ENCODE data around the gene FADS2. TPM values are rescaled to one million over a fixed set of nuclear protein-coding genes. Genes with fewer than 3 reads are reported as not detected.

FADS2 gene
- total RNA-seq, 4 donors from 2014 or later = 1.5 to 6.4 (median 4.0) TPM

GRCh38 chr11:61864814-61865775 lies 37.0 kb downstream of the FADS2 start:
- intact Hi-C loops (cut with DNase I; ENCODE audit: low total_unique reads) (no loop called here), in situ Hi-C loops (cut with MboI; ENCODE audit: low sequenced_read_pairs in 4 of 4) (no loop called here)
- H3K27me3 ChIP-seq = no peaks in the 10 kb centered on the region
- no peak for TF ChIP-seq POLR2A (IDR thresholded peaks at IDR 0.05)
- H3K27ac ChIP-seq = no peak overlapping the region
- no peaks in the 10 kb centered on the region for H3K9me3 ChIP-seq
- H3K4me1 ChIP-seq = no peaks in the 10 kb centered on the region
- DNase-seq = no peak
- ATAC-seq = no peak
- H3K4me3 ChIP-seq = no peak overlapping the region
- no peaks in the 10 kb centered on the region for H3K36me3 ChIP-seq

DNA sequence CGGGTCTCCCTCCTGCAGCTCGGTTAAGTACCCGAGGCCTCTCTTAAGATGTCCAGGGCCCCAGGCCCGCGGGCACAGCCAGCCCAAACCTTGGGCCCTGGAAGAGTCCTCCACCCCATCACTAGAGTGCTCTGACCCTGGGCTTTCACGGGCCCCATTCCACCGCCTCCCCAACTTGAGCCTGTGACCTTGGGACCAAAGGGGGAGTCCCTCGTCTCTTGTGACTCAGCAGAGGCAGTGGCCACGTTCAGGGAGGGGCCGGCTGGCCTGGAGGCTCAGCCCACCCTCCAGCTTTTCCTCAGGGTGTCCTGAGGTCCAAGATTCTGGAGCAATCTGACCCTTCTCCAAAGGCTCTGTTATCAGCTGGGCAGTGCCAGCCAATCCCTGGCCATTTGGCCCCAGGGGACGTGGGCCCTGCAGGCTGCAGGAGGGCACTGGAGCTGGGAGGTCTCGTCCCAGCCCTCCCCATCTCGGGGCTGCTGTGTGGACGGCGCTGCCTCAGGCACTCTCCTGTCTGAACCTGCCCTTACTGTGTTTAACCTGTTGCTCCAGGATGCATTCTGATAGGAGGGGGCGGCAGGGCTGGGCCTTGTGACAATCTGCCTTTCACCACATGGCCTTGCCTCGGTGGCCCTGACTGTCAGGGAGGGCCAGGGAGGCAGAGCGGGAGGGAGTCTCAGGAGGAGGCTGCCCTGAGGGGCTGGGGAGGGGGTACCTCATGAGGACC lies 38.3 kb downstream of the FADS2 start:
- Histone ChIP-seq H3K4me1 (no peaks in the 10 kb centered on the region), H3K27me3 (no peaks in the 10 kb centered on the region), H3K4me3 (no peak overlapping the region), H3K36me3 (no peaks in the 10 kb centered on the region), H3K9me3 (no peaks in the 10 kb centered on the region), H3K27ac (no peak overlapping the region)
- DNase-seq (no peak), ATAC-seq (no peak)
- TF ChIP-seq POLR2A (IDR thresholded peaks at IDR 0.05) (no peak), CTCF (IDR thresholded peaks at IDR 0.05 in 4 of 5, conservative IDR thresholded peaks at IDR 0.05 in 1 of 5) (no peak)
- in situ Hi-C loops (cut with MboI; ENCODE audit: low sequenced_read_pairs in 4 of 4) = no loop called here
- intact Hi-C loops (cut with DNase I; ENCODE audit: low total_unique reads) = no loop called here

- TF ChIP-seq POLR2A (IDR thresholded peaks at IDR 0.05) (no peak), CTCF (IDR thresholded peaks at IDR 0.05 in 4 of 5, conservative IDR thresholded peaks at IDR 0.05 in 1 of 5) (no peak)
- H3K4me1 ChIP-seq = no peaks in the 10 kb centered on the region
- DNase-seq (no peak), ATAC-seq (no peak)
- intact Hi-C loops (cut with DNase I; ENCODE audit: low total_unique reads) (no loop called here), in situ Hi-C loops (cut with MboI; ENCODE audit: low sequenced_read_pairs in 4 of 4) (no loop called here)
- H3K4me3 ChIP-seq = no peak overlapping the region
- H3K36me3 ChIP-seq = no peaks in the 10 kb centered on the region
- H3K9me3 ChIP-seq = no peaks in the 10 kb centered on the region
- no peak overlapping the region for H3K27ac ChIP-seq
- no peaks in the 10 kb centered on the region for H3K27me3 ChIP-seq
These were observed 38.9 kb downstream of the FADS2 start for GRCh38 chr11:61866958-61867343.

DNA sequence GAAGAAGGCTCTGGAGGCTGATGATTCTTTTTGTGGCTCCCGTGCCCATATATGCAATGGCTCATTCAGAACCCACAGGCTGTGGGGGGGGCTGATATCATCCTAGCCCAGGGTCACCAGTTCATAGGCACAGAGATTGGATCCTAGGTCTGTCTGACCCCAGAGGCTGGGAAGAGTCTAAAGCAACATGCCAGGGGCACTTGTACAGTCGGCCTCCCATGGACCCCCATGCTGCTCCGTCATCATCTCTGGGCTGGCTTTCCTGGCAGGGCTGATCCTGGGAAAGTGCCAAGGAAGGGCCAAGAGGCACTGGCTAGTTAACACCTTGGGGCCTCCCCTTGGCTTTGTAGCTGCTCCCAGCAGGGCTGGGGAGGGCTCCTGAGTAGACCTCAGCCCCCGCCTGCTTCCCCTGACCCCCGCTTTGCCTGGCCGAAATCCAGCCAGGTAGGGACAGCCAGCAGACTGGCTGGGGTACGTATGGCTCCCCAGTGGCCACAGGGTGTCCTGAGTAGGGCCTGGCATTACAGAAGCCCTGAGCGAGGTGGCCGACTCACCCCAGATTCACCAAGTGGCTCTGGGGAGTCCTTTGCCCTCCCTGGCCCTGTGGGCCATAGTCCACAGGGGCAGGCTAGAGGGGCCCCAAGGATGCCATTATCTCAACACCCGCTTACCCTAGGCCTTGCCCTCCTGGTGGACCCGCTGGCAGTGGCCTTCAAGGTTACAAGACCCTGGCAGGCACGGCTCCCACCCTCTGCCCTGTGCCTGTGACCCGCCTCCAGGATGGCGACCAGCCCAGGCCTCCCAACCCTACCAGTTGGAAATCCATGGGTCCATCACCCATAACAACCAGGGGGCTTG lies 40.7 kb downstream of the FADS2 start:
- DNase-seq (no peak), ATAC-seq (no peak)
- in situ Hi-C loops (cut with MboI; ENCODE audit: low sequenced_read_pairs in 4 of 4) = no loop called here
- Histone ChIP-seq H3K4me3 (no peak overlapping the region), H3K9me3 (no peaks in the 10 kb centered on the region), H3K36me3 (no peaks in the 10 kb centered on the region), H3K4me1 (no peaks in the 10 kb centered on the region), H3K27me3 (no peaks in the 10 kb centered on the region), H3K27ac (no peak overlapping the region)
- TF ChIP-seq POLR2A (IDR thresholded peaks at IDR 0.05) (no peak), CTCF (IDR thresholded peaks at IDR 0.05 in 4 of 5, conservative IDR thresholded peaks at IDR 0.05 in 1 of 5) (no peak)
- intact Hi-C loops (cut with DNase I; ENCODE audit: low total_unique reads) = no loop called here

Data from gastrocnemius medialis (tissue), 4 donors.